ENCODE data around the gene PLOD3. TPM values are rescaled to one million over a fixed set of nuclear protein-coding genes. Genes with fewer than 3 reads are reported as not detected.

The PLOD3 gene
- total RNA-seq, 1 experiment from 2014 or later, result 74.5 TPM

DNA sequence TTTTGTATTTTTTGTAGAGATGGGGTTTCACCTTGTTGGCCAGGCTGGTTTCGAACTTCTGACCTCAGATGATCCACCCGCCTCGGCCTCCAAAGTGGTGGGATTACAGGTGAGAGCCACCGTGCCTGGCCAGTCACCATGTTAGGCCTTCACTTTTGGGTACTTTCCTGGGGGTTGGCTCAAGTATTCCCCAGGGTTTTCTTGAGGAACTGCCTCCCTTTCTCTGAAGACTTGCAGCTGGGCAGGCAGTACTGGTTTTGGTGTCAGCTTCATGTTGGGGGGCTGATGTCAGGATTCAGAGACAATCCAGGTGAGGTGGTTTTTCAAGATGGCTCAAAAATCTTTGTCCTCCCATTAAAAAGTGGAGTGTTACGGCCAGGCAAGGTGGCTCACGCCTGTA is 8.3 kb upstream of the PLOD3 start:
- H2BK20ac ChIP-seq (ENCODE audit: low read depth, low read length, poor library complexity, severe bottlenecking), result no peak overlapping the region
- no peaks in the 10 kb centered on the region for H4K20me1 ChIP-seq (ENCODE audit: control insufficient read depth, insufficient read depth, insufficient read length)
- H3K4ac ChIP-seq (ENCODE audit: low read depth, low read length), result no peak overlapping the region
- H3K27me3 ChIP-seq (ENCODE audit: insufficient read depth, low read length), result no peaks in the 10 kb centered on the region
- H2BK12ac ChIP-seq (ENCODE audit: insufficient read length, low read depth, low read length), result no peak overlapping the region
- TF ChIP-seq, protein P1, sequence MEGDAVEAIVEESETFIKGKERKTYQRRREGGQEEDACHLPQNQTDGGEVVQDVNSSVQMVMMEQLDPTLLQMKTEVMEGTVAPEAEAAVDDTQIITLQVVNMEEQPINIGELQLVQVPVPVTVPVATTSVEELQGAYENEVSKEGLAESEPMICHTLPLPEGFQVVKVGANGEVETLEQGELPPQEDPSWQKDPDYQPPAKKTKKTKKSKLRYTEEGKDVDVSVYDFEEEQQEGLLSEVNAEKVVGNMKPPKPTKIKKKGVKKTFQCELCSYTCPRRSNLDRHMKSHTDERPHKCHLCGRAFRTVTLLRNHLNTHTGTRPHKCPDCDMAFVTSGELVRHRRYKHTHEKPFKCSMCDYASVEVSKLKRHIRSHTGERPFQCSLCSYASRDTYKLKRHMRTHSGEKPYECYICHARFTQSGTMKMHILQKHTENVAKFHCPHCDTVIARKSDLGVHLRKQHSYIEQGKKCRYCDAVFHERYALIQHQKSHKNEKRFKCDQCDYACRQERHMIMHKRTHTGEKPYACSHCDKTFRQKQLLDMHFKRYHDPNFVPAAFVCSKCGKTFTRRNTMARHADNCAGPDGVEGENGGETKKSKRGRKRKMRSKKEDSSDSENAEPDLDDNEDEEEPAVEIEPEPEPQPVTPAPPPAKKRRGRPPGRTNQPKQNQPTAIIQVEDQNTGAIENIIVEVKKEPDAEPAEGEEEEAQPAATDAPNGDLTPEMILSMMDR (conservative IDR thresholded peaks at IDR 0.05), result no peak
- no peak overlapping the region for H2BK5ac ChIP-seq (ENCODE audit: insufficient read length, low read length)
- H3K27ac Mint-ChIP-seq, result no peak overlapping the region
- H3K9ac ChIP-seq (ENCODE audit: extremely low read depth, insufficient read length, low read length), result no peak overlapping the region
- H3K9me3 Mint-ChIP-seq, result no peaks in the 10 kb centered on the region
- H3K56ac ChIP-seq (ENCODE audit: insufficient read length, low read depth, low read length), result no peak overlapping the region
- H3K79me2 ChIP-seq (ENCODE audit: insufficient read depth, low read length), result no peaks in the 10 kb centered on the region
- no peak overlapping the region for H2BK15ac ChIP-seq (ENCODE audit: low read depth, low read length)
- no peak overlapping the region for H4K91ac ChIP-seq (ENCODE audit: insufficient read length, low read depth, low read length)
- no peak overlapping the region for H3K4me2 ChIP-seq (ENCODE audit: insufficient read depth, insufficient read length, low read length)
- no peak overlapping the region for H4K5ac ChIP-seq (ENCODE audit: insufficient read length, low read depth, low read length)
- H2AFZ ChIP-seq (ENCODE audit: low read length), result no peak overlapping the region
- no peak overlapping the region for H3K18ac ChIP-seq (ENCODE audit: insufficient read length, low read depth, low read length)
- H2AK5ac ChIP-seq (ENCODE audit: insufficient read length, low read length), result no peak overlapping the region
- H3K36me3 Mint-ChIP-seq (ENCODE audit: insufficient read depth in 1 of 3, low read depth in 3 of 3), result peaks cover 26 to 51% (median 27%) of the 10 kb centered on the region in 3 experiments
- H3K79me1 ChIP-seq (ENCODE audit: insufficient read depth, low read depth, low read length, poor library complexity, severe bottlenecking), result no peaks in the 10 kb centered on the region
- no peaks in the 10 kb centered on the region for H3K9me3 ChIP-seq (ENCODE audit: control insufficient read depth, low read depth, low read length)
- H2BK120ac ChIP-seq (ENCODE audit: low read depth, low read length, poor library complexity, severe bottlenecking), result no peak overlapping the region
- H4K8ac ChIP-seq (replicated peaks; ENCODE audit: insufficient read length, low read depth, low read length), result no peak overlapping the region
- WGBS (ENCODE audit: extremely low coverage, insufficient read length, low lambda C conversion rate), result no CpG with 5 or more reads among the region's 6 CpGs
- no peak overlapping the region for H3K23ac ChIP-seq (ENCODE audit: insufficient read length, low read depth, low read length)
- no peaks in the 10 kb centered on the region for H3K27me3 Mint-ChIP-seq (ENCODE audit: low read depth)
- no peak overlapping the region for H3T11ph ChIP-seq (ENCODE audit: low read length)
- H3K4me3 Mint-ChIP-seq, result no peak overlapping the region
- no peaks in the 10 kb centered on the region for H3K23me2 ChIP-seq (ENCODE audit: insufficient read length, low read depth, low read length, poor library complexity, severe bottlenecking)
- peaks cover 9 to 11% of the 10 kb centered on the region in 2 experiments for H3K4me1 Mint-ChIP-seq
- DNase-seq, result no peak
- H3K27ac ChIP-seq (ENCODE audit: insufficient read length, low read depth, low read length), result no peak overlapping the region
- H3K14ac ChIP-seq (ENCODE audit: insufficient read depth, low read length), result no peak overlapping the region
- H3K4me1 ChIP-seq (ENCODE audit: insufficient read depth, low read length), result no peaks in the 10 kb centered on the region; the same call in 1 of the 2 replicates

All from H9 (cell line).